GM20000 (cell line): Measurements from ENCODE around the gene CHRNB1.

Experiments used
- DNase-seq: peaks from one replicate; pipeline ENCODE4 v3.0.0; 2012; ENCODE audit warnings: low spot score
- CTCF ChIP-seq: IDR thresholded peaks from 2 replicates; pipeline ENCODE4 v1.5.1; 2012; ENCODE audit warnings: mild to moderate bottlenecking, control low read depth; ENCODE audit errors: extremely low read depth, missing control alignments

Gene CHRNB1

GRCh38 chr17:7486181-7486580 is 41.3 kb downstream of the CHRNB1 start:
- DNase-seq, result no peak
- TF ChIP-seq CTCF, result no peak

- no peak for TF ChIP-seq CTCF
- no peak for DNase-seq
Observed at GRCh38 chr17:7490144-7490543, 45.3 kb downstream of the CHRNB1 start.

GRCh38 chr17:7491583-7491982 is 46.7 kb downstream of the CHRNB1 start:
- no peak for DNase-seq
- no peak for TF ChIP-seq CTCF

- TF ChIP-seq CTCF, result no peak
- DNase-seq, result no peak
Observed at GRCh38 chr17:7493941-7494340, 49.1 kb downstream of the CHRNB1 start.

GRCh38 chr17:7495906-7496434 is 51.1 kb downstream of the CHRNB1 start:
- no peak for DNase-seq
- no peak for TF ChIP-seq CTCF

GRCh38 chr17:7496470-7497183 is 51.8 kb downstream of the CHRNB1 start:
- TF ChIP-seq CTCF, result no peak

GRCh38 chr17:7497228-7497627 is 52.4 kb downstream of the CHRNB1 start:
- no peak for DNase-seq
- TF ChIP-seq CTCF, result no peak

More at GRCh38 chr17:7496470-7497183, 51.8 kb downstream of the CHRNB1 start:
- DNase-seq, result no peak
